ENCODE measurements around the gene PHLDA2. TPM values are rescaled to one million over a fixed set of nuclear protein-coding genes. Genes with fewer than 3 reads are reported as not detected.

Gene PHLDA2
- total RNA-seq (2014; rRNA removed; shearing (Covaris generic)) = 9.1 and 18.9 TPM in 2 replicates

GRCh38 chr11:2928605-2929530 lies at the start of gene PHLDA2:
Gene PHLDA2 (minus strand): TSS chr11:2929420. CDS start chr11:2929364, 56 bp downstream.
- peak; percentile 44 for DNase-seq (ENCODE audit: low read depth)

- no peak for DNase-seq (ENCODE audit: low read depth)
These were observed 47.9 kb upstream of the PHLDA2 start for GRCh38 chr11:2977113-2977512.

GRCh38 chr11:2976294-2977063 lies 47.3 kb upstream of the PHLDA2 start:
- no peak for DNase-seq (ENCODE audit: low read depth)

GRCh38 chr11:2975594-2975993 lies 46.4 kb upstream of the PHLDA2 start:
- DNase-seq (ENCODE audit: low read depth) = peak; percentile 47

GRCh38 chr11:2974272-2974671 lies 45.1 kb upstream of the PHLDA2 start:
- DNase-seq (ENCODE audit: low read depth) = no peak

GRCh38 chr11:2968341-2968900 lies 39.2 kb upstream of the PHLDA2 start:
- DNase-seq (ENCODE audit: low read depth) = no peak

GRCh38 chr11:2964782-2965181 lies 35.6 kb upstream of the PHLDA2 start:
- DNase-seq (ENCODE audit: low read depth) = no peak

GRCh38 chr11:2963761-2964160 lies 34.5 kb upstream of the PHLDA2 start:
- DNase-seq (ENCODE audit: low read depth) = no peak

GRCh38 chr11:2963112-2963754 lies 34.0 kb upstream of the PHLDA2 start:
- no peak for DNase-seq (ENCODE audit: low read depth)

GRCh38 chr11:2961080-2961479 lies 31.9 kb upstream of the PHLDA2 start:
- DNase-seq (ENCODE audit: low read depth) = no peak

GRCh38 chr11:2960139-2960538 lies 30.9 kb upstream of the PHLDA2 start:
- DNase-seq (ENCODE audit: low read depth) = no peak

GRCh38 chr11:2958251-2958650 lies 29.0 kb upstream of the PHLDA2 start:
- DNase-seq (ENCODE audit: low read depth) = no peak

GRCh38 chr11:2955906-2956476 lies 26.8 kb upstream of the PHLDA2 start:
- DNase-seq (ENCODE audit: low read depth) = no peak

GRCh38 chr11:2954263-2954662 lies 25.0 kb upstream of the PHLDA2 start:
- no peak for DNase-seq (ENCODE audit: low read depth)

- no peak for DNase-seq (ENCODE audit: low read depth)
These were observed 23.1 kb upstream of the PHLDA2 start for GRCh38 chr11:2952290-2952689.

GRCh38 chr11:2951231-2952110 lies 22.3 kb upstream of the PHLDA2 start:
- DNase-seq (ENCODE audit: low read depth) = peak; percentile 96

GRCh38 chr11:2950825-2951224 lies 21.6 kb upstream of the PHLDA2 start:
- no peak for DNase-seq (ENCODE audit: low read depth)

GRCh38 chr11:2949920-2950319 lies 20.7 kb upstream of the PHLDA2 start:
- DNase-seq (ENCODE audit: low read depth) = no peak

- no peak for DNase-seq (ENCODE audit: low read depth)
These were observed 18.5 kb upstream of the PHLDA2 start for GRCh38 chr11:2947744-2948143.

- DNase-seq (ENCODE audit: low read depth) = no peak
These were observed 16.6 kb upstream of the PHLDA2 start for GRCh38 chr11:2945757-2946287.
